A673 (cell line): Measurements from ENCODE around the gene NOB1. TPM values are rescaled to one million over a fixed set of nuclear protein-coding genes. Genes with fewer than 3 reads are reported as not detected.

Experiments used
- Bru-seq: library from RNA; stranded (reverse); fragments of 400-500 nt; gene quantifications from one replicate; lab custom pipeline; 2021; lab: Mats Ljungman, UMichigan
- BruChase-seq, 2 experiments: library from RNA; stranded (reverse); fragments of 400-500 nt; gene quantifications; one replicate each; lab custom pipeline; 2021; lab: Mats Ljungman, UMichigan
- BruUV-seq: library from RNA; stranded (reverse); fragments of 400-500 nt; replicated peaks from 2 replicates; lab custom pipeline; 2021; lab: Mats Ljungman, UMichigan
- CTCF ChIA-PET: fragments of 300-600 bp; sonication (Branson Sonifier 250); formaldehyde crosslinking; loops from one replicate; lab custom pipeline; 2022; ENCODE audit warnings: antibody characterized with exemption; lab: Charles Lee
- POLR2A ChIA-PET: fragments of 300-600 bp; sonication (Branson Sonifier 250); formaldehyde crosslinking; loops from one replicate; lab custom pipeline; 2022; ENCODE audit warnings: antibody characterized with exemption; ENCODE audit not compliant: low non-redundant PET; lab: Charles Lee
- DNase-seq: peaks from one replicate; pipeline ENCODE4 v3.0.0-alpha.2; 2015; ENCODE audit warnings: low spot score
- H3K27ac ChIP-seq: fragments of 200-600 bp; sonication (generic); 2 replicates; pipeline ENCODE4 v1.5.1; 2016; ENCODE audit warnings: mixed run types, low read depth, mild to moderate bottlenecking, mixed read lengths, antibody characterized with exemption, low read length; ENCODE audit not compliant: poor library complexity, severe bottlenecking
- H3K27me3 ChIP-seq: fragments of 200-600 bp; sonication (generic); replicated peaks from 2 replicates; pipeline ENCODE4 v1.6.1; 2017; ENCODE audit warnings: mixed run types, low read depth, mild to moderate bottlenecking, mixed read lengths, antibody characterized with exemption, low read length; ENCODE audit not compliant: insufficient read depth, poor library complexity
- H3K36me3 ChIP-seq: fragments of 200-600 bp; sonication (generic); 2 replicates; pipeline ENCODE4 v1.6.1; 2016; ENCODE audit warnings: mixed run types, mild to moderate bottlenecking, mixed read lengths, antibody characterized with exemption, low read length; ENCODE audit not compliant: insufficient read depth, poor library complexity, severe bottlenecking
- H3K4me1 ChIP-seq: fragments of 200-600 bp; sonication (generic); 2 replicates; pipeline ENCODE4 v1.6.1; 2017; ENCODE audit warnings: mixed run types, mild to moderate bottlenecking, mixed read lengths, antibody characterized with exemption, low read length; ENCODE audit not compliant: insufficient read depth, poor library complexity, severe bottlenecking
- H3K4me3 ChIP-seq: fragments of 200-600 bp; sonication (generic); 2 replicates; pipeline ENCODE4 v1.5.1; 2016; ENCODE audit warnings: low read depth, mixed run types, mild to moderate bottlenecking, mixed read lengths, low read length; ENCODE audit not compliant: poor library complexity, severe bottlenecking
- H3K9me3 ChIP-seq: fragments of 200-600 bp; sonication (generic); 2 replicates; pipeline ENCODE4 v1.6.1; 2016; ENCODE audit warnings: mixed run types, low read depth, mild to moderate bottlenecking, mixed read lengths, antibody characterized with exemption, low read length; ENCODE audit not compliant: poor library complexity, severe bottlenecking
- EZH2 ChIP-seq: fragments of 200-600 bp; sonication (generic); IDR thresholded peaks from 2 replicates; pipeline ENCODE4 v1.6.1; 2017; ENCODE audit warnings: borderline replicate concordance, low read depth, mild to moderate bottlenecking, mixed read lengths, antibody characterized with exemption, low read length; ENCODE audit not compliant: poor library complexity, severe bottlenecking
- intact Hi-C: fragments of 100-400 bp; cut with micrococcal nuclease; formaldehyde crosslinking; loops from one replicate; pipeline ENCODE4 v1.10.0; 2022; ENCODE audit not compliant: unreplicated experiment
- long read RNA-seq: library from polyadenylated mRNA; stranded (forward); transcript quantifications from one replicate; pipeline ENCODE4 v2.0.0, GENCODE V29; 2022
- total RNA-seq: library from RNA; stranded (reverse); gene quantifications from 2 replicates; pipeline ENCODE4 v1.2.3, GENCODE V29; 2021
- TF ChIP-seq, protein P1 (sequence below): fragments of 300-800, 200-600 bp; sonication (generic); conservative IDR thresholded peaks from 2 replicates; pipeline ENCODE4 v1.5.1; 2017; ENCODE audit warnings: low read depth, mild to moderate bottlenecking, antibody characterized with exemption, low read length, moderate library complexity, mixed read lengths

NOB1 gene
- total RNA-seq (78.1 and 93.3 TPM in 2 replicates), Bru-seq, nascent RNA (percentile 87 among the genes with signal in this experiment), BruChase-seq, experiment 1, labeled RNA remaining after a 2-hour chase (percentile 83 among the genes with signal in this experiment), BruChase-seq, experiment 2, labeled RNA remaining after a 6-hour chase (percentile 83 among the genes with signal in this experiment)
- long read RNA-seq, transcript NOB1-201 (9 exons, 1,734 nt), result major isoform, 110 of 124 reads
- long read RNA-seq, partial matches to known transcripts, result 8 of 124 reads
- long read RNA-seq, other reads (novel, unspliced or antisense), result 6 of 124 reads

DNA sequence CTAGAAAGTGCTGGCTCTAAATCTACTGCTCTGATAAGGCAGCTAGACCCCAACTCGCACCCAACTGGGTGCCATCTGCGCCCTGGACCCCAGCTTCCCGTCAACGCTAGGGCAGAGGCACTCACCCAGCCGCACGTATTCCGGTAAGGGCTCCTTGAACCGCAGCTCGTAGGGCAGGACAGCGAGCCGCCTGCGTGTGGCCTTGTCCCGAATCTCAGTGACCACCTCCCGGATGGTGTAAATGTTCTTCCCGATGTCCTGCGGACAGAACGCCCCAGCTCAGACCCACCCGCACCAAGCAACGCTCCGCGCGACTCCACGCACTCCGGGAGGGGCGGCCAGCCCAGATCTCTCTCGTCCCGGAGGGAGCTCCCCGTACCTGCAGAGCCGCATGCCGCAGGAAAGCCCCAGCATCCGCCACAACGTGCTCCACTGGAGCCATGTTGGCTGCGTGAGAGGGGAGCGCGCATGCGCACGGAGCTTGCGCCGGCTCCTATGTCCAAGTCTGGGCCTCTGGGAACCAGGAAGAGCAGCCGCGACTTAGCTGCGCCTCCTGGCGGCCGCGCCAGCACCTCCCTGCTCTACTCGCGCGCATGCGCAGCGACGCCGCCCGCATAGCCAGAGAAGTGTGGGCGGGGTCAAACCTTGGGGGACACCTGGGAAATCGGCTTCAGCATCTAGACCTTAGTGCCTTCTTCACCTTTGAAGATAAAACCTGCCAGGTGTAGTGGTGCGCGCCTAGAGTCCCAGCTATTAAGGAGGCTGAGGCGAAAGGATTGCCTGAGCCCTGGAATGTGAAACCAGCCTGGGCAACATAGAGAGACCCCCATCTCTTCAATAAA lies at the start of gene NOB1:
NOB1 (minus strand) TSS at position 458 of the 842 bp plus-strand sequence; CDS start at position 442, 16 bp downstream.
- no TSS peak for BruUV-seq

DNA sequence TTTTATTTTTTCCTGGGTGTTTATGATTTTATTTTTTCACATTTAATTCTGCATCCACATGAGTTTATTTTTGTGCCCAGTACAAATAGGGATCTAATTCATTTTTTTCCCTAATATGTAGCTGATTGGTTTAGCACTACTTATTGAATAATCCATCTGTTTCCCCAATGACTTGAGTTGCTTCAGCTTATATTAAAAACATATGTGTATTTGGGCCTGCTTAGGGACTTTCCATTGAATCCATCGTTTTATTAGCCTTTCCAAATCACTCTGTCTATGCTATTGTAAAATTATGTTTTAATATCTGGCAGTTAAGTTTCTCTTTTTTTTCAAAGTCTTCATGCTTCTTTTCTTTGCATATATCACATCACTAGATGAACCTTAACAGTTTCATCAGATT lies 49.6 kb upstream of the NOB1 start:
- Histone ChIP-seq H3K36me3 (no peaks in the 10 kb centered on the region), H3K27ac (no peak overlapping the region), H3K4me3 (no peak overlapping the region), H3K4me1 (peaks cover 6% of the 10 kb centered on the region), H3K9me3 (no peaks in the 10 kb centered on the region), H3K27me3 (no peaks in the 10 kb centered on the region)
- TF ChIP-seq, protein P1, sequence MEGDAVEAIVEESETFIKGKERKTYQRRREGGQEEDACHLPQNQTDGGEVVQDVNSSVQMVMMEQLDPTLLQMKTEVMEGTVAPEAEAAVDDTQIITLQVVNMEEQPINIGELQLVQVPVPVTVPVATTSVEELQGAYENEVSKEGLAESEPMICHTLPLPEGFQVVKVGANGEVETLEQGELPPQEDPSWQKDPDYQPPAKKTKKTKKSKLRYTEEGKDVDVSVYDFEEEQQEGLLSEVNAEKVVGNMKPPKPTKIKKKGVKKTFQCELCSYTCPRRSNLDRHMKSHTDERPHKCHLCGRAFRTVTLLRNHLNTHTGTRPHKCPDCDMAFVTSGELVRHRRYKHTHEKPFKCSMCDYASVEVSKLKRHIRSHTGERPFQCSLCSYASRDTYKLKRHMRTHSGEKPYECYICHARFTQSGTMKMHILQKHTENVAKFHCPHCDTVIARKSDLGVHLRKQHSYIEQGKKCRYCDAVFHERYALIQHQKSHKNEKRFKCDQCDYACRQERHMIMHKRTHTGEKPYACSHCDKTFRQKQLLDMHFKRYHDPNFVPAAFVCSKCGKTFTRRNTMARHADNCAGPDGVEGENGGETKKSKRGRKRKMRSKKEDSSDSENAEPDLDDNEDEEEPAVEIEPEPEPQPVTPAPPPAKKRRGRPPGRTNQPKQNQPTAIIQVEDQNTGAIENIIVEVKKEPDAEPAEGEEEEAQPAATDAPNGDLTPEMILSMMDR, result no peak
- TF ChIP-seq EZH2, result no peak
- intact Hi-C loops, result no loop called here
- POLR2A ChIA-PET, result no interaction called here
- DNase-seq, result no peak
- CTCF ChIA-PET, result no interaction called here
- no TSS peak for BruUV-seq

More for the DNA sequence above, at the start of gene NOB1:
- TF ChIP-seq, protein P1, result peak; percentile 98
- TF ChIP-seq EZH2, result no peak
- POLR2A ChIA-PET, result no interaction called here
- no peaks in the 10 kb centered on the region for H3K27me3 ChIP-seq
- peak within 1 kb of the TSS; percentile 85 for H3K4me3 ChIP-seq
- intact Hi-C loops, result loop anchor here (1.0 kb wide), 2 partner anchors 45 to 358 kb away; no protein-coding TSS in a partner anchor
- H3K9me3 ChIP-seq, result no peaks in the 10 kb centered on the region
- peaks cover 7% of the 10 kb centered on the region for H3K4me1 ChIP-seq
- CTCF ChIA-PET, result interaction anchor here (0.5 to 1.4 kb wide), 9 partner anchors 20 to 359 kb away, joined by 3 to 13 read pairs (median 5); no protein-coding TSS in a partner anchor
- peak within 1 kb of the TSS; percentile 79 for H3K27ac ChIP-seq
- H3K36me3 ChIP-seq, result peaks cover 34% of the 10 kb centered on the region
- DNase-seq, result peak; percentile 97

DNA sequence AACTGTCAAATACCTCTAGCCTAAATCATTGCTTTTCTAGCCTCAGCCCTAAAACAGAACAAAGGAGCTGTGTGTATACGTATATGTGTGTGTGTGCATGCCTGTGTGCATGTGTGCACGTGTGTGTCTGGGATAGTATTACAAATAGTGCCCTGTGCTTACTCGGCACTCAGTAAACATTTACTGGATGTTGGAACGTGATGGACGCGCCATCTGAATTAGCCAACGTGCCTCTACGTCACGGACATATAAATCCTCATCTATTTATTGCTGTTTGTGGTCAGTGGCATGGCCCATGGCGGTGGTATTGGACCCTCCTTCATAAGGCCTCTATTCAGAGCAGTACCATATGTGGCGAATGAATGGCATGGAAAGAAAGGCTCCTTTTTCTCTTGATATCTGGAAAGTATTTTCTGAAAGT lies 44.9 kb upstream of the NOB1 start:
- Histone ChIP-seq H3K9me3 (no peaks in the 10 kb centered on the region), H3K27me3 (no peaks in the 10 kb centered on the region), H3K36me3 (no peaks in the 10 kb centered on the region), H3K4me3 (no peak overlapping the region), H3K27ac (no peak overlapping the region), H3K4me1 (peaks cover 6% of the 10 kb centered on the region)
- intact Hi-C loops, result no loop called here
- no peak for TF ChIP-seq EZH2
- TF ChIP-seq, protein P1, result no peak
- no TSS peak for BruUV-seq
- CTCF ChIA-PET, result interaction anchor here (1.2 kb wide), 1 partner anchor 131 kb away, joined by 8 read pairs; no protein-coding TSS in a partner anchor
- POLR2A ChIA-PET, result no interaction called here
- DNase-seq, result no peak
